Uterus (tissue), 4 donors: ENCODE data around the gene LRRC8C. TPM values are rescaled to one million over a fixed set of nuclear protein-coding genes. Genes with fewer than 3 reads are reported as not detected.

ENCODE experiments used
- DNase-seq, 2 donors: peaks; one replicate each; pipeline ENCODE4 v3.0.0-alpha.2; 2019 to 2020
- H3K27ac ChIP-seq, 2 donors: fragments of 200-600 bp; sonication (generic); 1 replicate in 1 of 2; 2 replicates in 1 of 2; pipeline ENCODE4 v1.5.1; 2016 to 2018
- H3K27me3 ChIP-seq, 2 donors: fragments of 200-600 bp; sonication (generic); one replicate each; pipeline ENCODE4 v1.5.1; 2018 to 2019; ENCODE audit warnings: control low read depth in 1 of 2
- H3K36me3 ChIP-seq, 2 donors: fragments of 200-600 bp; sonication (generic); one replicate each; pipeline ENCODE4 v1.5.1; 2019; ENCODE audit warnings: control low read depth in 1 of 2
- H3K4me1 ChIP-seq, 2 donors: fragments of 200-600 bp; sonication (generic); one replicate each; pipeline ENCODE4 v1.5.1; 2018 to 2019; ENCODE audit warnings: control low read depth in 1 of 2
- H3K4me3 ChIP-seq, 2 donors: fragments of 200-600 bp; sonication (generic); 1 replicate in 1 of 2; 2 replicates in 1 of 2; pipeline ENCODE4 v1.5.1; 2018 to 2019; ENCODE audit warnings: mild to moderate bottlenecking in 1 of 2
- H3K9me3 ChIP-seq, 2 donors: fragments of 200-600 bp; sonication (generic); one replicate each; pipeline ENCODE4 v1.5.1; 2019; ENCODE audit warnings: control low read depth in 1 of 2
- POLR2A ChIP-seq, 2 donors: fragments of 450-650 bp; IDR thresholded peaks; one replicate each; pipeline ENCODE4 v1.6.1; 2016; ENCODE audit warnings: antibody characterized with exemption in 2 of 2, mild to moderate bottlenecking in 1 of 2, moderate library complexity in 1 of 2
- intact Hi-C: fragments of 100-400 bp; cut with DNase I; formaldehyde crosslinking; loops from one replicate; pipeline ENCODE4 v1.15.1; 2023; ENCODE audit warnings: low total_unique reads
- total RNA-seq, 4 donors: library from RNA; depleted of rRNA in 3 of 4; stranded (reverse); fragments of >200 nt in 3 of 4; gene quantifications; one replicate each; pipeline versions ENCODE4 v1.1.0 to v1.2.4, GENCODE V29; 2014 to 2023
- TF ChIP-seq, protein P1 (sequence below), 4 experiments: fragments of 200-600 bp in 2 of 4; fragments of 450-650 bp in 2 of 4; sonication (generic) in 2 of 4; IDR thresholded peaks; one replicate each; pipeline ENCODE4 v1.5.1; 2016 to 2019; ENCODE audit warnings: antibody characterized with exemption in 4 of 4, mild to moderate bottlenecking in 2 of 4, moderate library complexity in 1 of 4
- donor health status: DM: yes; HTN: yes; CAD: no.

Gene LRRC8C
- total RNA-seq, 4 donors from 2014 or later: 10.9 to 23.8 (median 19.8) TPM

DNA sequence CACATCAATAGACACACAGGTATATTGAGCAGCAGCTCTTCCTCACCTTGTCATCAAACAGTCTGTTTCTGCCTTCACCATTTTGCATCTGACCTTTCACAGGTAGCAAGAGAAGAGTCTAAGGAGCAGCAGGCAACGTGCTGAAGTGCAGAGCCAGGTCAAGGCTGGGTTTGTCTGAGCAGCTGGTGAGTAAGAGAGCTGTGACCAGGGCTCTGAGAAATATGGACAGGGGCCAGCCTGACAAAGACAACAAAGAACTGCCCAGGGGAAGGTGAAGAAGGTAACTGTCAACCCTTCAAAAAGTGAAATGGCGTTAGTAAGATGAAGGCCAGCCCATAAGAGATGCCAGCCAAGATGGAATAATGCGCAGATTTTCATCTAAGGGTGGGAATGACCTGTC is 129.0 kb downstream of the LRRC8C start:
- no peak overlapping the region for H3K4me3 ChIP-seq
- H3K36me3 ChIP-seq: no peaks in the 10 kb centered on the region
- no peaks in the 10 kb centered on the region for H3K4me1 ChIP-seq
- intact Hi-C loops: loop anchor here (10.0 kb wide), 2 partner anchors 127 to 277 kb away; partner anchors contain the start of gene LRRC8C
- H3K9me3 ChIP-seq: no peaks in the 10 kb centered on the region
- H3K27ac ChIP-seq: peak overlapping the region; percentile 27 to 88
- DNase-seq: no peak
- TF ChIP-seq POLR2A (IDR thresholded peaks at IDR 0.05): no peak
- TF ChIP-seq, protein P1, sequence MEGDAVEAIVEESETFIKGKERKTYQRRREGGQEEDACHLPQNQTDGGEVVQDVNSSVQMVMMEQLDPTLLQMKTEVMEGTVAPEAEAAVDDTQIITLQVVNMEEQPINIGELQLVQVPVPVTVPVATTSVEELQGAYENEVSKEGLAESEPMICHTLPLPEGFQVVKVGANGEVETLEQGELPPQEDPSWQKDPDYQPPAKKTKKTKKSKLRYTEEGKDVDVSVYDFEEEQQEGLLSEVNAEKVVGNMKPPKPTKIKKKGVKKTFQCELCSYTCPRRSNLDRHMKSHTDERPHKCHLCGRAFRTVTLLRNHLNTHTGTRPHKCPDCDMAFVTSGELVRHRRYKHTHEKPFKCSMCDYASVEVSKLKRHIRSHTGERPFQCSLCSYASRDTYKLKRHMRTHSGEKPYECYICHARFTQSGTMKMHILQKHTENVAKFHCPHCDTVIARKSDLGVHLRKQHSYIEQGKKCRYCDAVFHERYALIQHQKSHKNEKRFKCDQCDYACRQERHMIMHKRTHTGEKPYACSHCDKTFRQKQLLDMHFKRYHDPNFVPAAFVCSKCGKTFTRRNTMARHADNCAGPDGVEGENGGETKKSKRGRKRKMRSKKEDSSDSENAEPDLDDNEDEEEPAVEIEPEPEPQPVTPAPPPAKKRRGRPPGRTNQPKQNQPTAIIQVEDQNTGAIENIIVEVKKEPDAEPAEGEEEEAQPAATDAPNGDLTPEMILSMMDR (IDR thresholded peaks at IDR 0.05): no peak
- no peaks in the 10 kb centered on the region for H3K27me3 ChIP-seq

DNA sequence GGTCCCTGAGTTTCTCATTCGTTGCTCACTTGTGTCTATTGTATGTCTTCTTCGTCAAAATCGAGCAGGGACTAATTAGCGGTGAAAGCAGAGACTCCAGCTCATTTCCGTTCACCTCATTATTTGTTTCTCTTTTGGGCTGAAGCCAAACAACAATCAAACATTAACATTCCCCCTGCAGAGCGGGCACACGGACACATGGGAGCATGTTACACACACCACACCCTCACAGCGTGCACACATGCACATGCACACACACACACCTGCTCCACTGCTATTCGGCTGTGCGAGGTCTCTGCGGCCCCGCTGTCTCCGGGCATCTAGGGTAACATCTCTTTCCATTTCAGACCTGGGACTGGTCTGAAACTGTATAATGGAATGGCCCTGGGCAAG is 129.5 kb downstream of the LRRC8C start:
- intact Hi-C loops: loop anchor here (10.0 kb wide), 2 partner anchors 128 to 278 kb away; partner anchors contain the start of gene LRRC8C
- H3K4me1 ChIP-seq: no peaks in the 10 kb centered on the region
- no peaks in the 10 kb centered on the region for H3K9me3 ChIP-seq
- H3K36me3 ChIP-seq: no peaks in the 10 kb centered on the region
- DNase-seq: no peak
- peak overlapping the region in 1 of 2 donors; percentile 38 for H3K4me3 ChIP-seq
- no peak for TF ChIP-seq POLR2A (IDR thresholded peaks at IDR 0.05)
- TF ChIP-seq, protein P1 (IDR thresholded peaks at IDR 0.05): no peak
- H3K27me3 ChIP-seq: no peaks in the 10 kb centered on the region
- H3K27ac ChIP-seq: peak overlapping the region; percentile 27 to 88

DNA sequence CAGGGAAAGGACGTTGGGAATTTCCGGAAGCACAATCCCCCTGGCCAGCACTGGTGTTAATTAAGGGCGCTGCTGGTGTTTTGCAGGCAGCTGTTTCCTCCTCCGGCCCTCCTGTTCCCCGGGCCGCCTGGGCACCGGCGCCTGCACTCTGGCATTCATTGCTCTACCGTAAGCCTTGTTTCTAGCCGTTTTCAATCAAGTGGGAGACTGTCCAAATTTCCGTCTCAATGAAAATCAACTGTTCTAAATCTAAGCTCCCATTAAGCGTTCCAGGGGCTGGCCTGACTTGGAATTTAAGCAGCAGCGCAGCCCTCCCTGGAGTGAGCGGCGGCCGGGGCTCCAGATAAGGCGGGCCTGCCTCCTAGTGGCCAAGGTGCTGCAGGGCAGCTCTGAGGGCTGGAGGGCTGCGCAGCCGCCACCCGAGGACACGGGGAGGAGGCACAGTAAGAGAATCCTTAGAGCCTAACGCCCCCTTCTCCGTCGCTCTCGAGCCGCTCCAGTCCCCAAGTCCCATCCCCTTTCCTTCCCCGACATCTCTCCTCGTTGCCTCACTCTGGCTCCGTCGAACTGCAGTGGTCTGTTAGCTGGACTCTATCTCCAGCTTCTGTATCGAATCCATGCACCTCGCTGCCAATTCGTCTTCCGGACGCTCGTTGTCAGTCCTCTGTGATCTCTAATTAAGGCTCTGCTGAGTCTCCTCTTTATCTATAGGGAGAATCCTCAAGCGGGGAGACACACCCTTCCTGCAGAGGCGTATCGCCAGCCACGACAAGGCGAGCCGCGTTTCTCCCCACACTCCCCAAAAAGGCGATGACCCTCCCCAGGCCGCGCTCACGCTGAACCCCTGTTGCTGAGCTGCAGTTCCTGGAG is 130.1 kb downstream of the LRRC8C start:
- H3K27me3 ChIP-seq: no peaks in the 10 kb centered on the region
- no peaks in the 10 kb centered on the region for H3K9me3 ChIP-seq
- H3K36me3 ChIP-seq: no peaks in the 10 kb centered on the region
- H3K4me3 ChIP-seq: peak overlapping the region; percentile 38 to 41
- peak; percentile 81 to 84 for DNase-seq
- no peak for TF ChIP-seq POLR2A (IDR thresholded peaks at IDR 0.05)
- TF ChIP-seq, protein P1 (IDR thresholded peaks at IDR 0.05): peak; percentile 91 to 97 (median 96)
- intact Hi-C loops: loop anchor here (10.0 kb wide), 2 partner anchors 128 to 278 kb away; partner anchors contain the start of gene LRRC8C
- H3K27ac ChIP-seq: peak overlapping the region; percentile 53 to 88
- H3K4me1 ChIP-seq: no peaks in the 10 kb centered on the region

DNA sequence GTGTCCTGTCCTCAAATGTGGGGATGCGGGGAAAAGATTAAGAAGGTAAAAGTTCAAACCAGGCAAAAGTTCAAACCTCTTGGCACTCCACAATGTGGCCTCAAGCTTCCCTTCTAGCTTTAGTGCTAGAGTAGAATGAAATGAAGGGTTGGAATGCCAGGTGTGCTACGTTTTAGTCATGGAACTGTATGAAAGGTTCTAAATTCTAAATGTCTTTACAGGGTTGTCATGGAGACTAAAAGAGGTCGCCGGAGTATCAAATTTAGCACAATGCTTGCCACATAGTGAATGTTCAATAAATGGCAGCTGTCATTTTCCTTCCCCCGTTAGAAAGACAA is 130.7 kb downstream of the LRRC8C start:
- intact Hi-C loops: loop anchor here (10.0 kb wide), 2 partner anchors 129 to 279 kb away; partner anchors contain the start of gene LRRC8C
- Histone ChIP-seq H3K27ac (peak overlapping the region; percentile 53 to 88), H3K36me3 (no peaks in the 10 kb centered on the region), H3K4me1 (no peaks in the 10 kb centered on the region), H3K27me3 (no peaks in the 10 kb centered on the region), H3K9me3 (no peaks in the 10 kb centered on the region), H3K4me3 (peak overlapping the region; percentile 38 to 41)
- no peak for TF ChIP-seq POLR2A (IDR thresholded peaks at IDR 0.05)
- TF ChIP-seq, protein P1 (IDR thresholded peaks at IDR 0.05): no peak
- no peak for DNase-seq

DNA sequence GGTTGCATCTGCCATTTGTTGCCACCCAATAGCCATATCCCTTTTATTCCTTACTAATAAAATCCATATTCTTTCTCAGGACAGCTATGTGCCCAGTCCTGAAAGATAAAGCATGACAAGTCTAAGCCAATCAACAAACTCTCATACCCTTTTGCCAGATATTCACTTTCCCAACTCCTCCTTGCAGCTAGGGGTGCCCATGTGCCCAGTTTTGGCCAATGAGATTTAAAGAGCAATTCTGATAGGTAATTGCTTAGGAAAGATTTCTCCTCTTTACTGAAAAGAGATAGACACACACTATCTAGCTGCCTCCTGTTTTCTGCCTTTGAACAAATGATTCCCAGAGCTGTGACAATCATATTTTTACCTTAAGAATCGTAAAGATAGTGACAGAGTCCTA is 132.9 kb downstream of the LRRC8C start:
- DNase-seq: no peak
- Histone ChIP-seq H3K9me3 (no peaks in the 10 kb centered on the region), H3K4me3 (no peak overlapping the region), H3K36me3 (no peaks in the 10 kb centered on the region), H3K27me3 (no peaks in the 10 kb centered on the region), H3K27ac (no peak overlapping the region), H3K4me1 (no peaks in the 10 kb centered on the region)
- TF ChIP-seq POLR2A (IDR thresholded peaks at IDR 0.05): no peak
- TF ChIP-seq, protein P1 (IDR thresholded peaks at IDR 0.05): no peak
- intact Hi-C loops: loop anchor here (10.0 kb wide), 2 partner anchors 131 to 281 kb away; partner anchors contain the start of gene LRRC8C
